CD1c-positive myeloid dendritic cell (primary cell): ENCODE data around the gene SVEP1.

Experiments
- DNase-seq: peaks from one replicate; pipeline ENCODE4 v3.0.0-alpha.2; 2016; ENCODE audit errors: extremely low spot score

Gene SVEP1

GRCh38 chr9:110526426-110526825, 53.1 kb downstream of the SVEP1 start:
- no peak for DNase-seq

- DNase-seq: no peak
Measured at GRCh38 chr9:110521206-110521605, 58.3 kb downstream of the SVEP1 start.

GRCh38 chr9:110520120-110520701, 59.3 kb downstream of the SVEP1 start:
- DNase-seq: no peak

DNA sequence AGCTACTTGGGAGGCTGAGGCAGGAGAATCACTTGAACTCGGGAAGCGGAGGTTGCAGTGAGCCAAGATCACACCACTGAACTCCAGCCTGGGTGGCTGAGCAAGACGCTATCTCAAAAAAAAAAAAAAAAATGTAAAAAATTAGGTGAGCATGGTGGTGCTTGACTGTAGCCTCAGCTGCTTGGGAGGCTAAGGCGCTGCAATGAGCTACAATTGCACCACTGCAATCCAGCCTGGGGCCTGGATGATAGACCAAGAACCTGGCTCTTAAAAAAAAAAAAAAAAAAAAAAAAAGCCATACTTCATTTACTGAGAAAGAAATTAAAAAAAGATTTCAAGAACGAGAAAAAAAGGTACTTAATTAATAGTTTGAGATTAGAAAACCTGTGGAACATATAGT, 62.1 kb downstream of the SVEP1 start:
- DNase-seq: no peak

DNA sequence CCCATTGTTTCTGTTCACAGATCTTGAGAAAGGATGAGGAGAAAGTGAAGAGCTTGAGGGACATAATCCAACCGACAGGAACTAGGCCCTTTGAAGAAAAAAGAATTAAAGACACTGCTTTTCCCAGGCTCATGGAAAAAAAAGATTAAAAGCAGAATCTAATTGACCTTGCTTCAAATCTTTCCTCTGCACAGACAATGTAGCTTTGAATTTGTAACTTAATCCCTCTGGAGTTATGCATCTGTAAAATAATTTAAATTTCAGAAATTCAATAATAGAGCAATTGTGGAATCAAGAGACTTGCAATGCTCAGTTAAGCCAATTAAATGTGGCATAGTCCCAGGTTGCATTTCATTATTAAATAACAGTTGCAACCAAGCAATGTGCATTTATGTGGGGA, 64.6 kb downstream of the SVEP1 start:
- no peak for DNase-seq

GRCh38 chr9:110512817-110513216, 66.7 kb downstream of the SVEP1 start:
- no peak for DNase-seq

DNA sequence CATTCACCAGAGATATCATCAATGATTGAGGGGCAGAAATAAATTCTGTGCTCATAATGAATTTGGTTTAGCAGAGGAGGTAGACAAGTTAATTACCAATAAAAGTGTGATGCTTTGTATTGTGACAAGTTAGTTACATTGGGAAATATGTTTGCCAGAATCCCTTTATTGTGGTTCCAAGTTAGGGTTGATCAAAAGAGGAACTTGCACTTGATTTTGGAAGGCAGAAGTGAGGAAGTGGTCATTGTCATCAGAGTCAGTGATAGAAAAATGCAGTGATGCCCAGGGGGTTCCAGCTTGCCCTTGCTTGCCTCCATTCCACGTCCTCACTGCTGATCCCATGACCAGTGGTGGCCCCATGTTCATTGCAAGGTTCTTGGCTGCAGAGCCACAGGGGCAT, 69.7 kb downstream of the SVEP1 start:
- peak; percentile 22 for DNase-seq

DNA sequence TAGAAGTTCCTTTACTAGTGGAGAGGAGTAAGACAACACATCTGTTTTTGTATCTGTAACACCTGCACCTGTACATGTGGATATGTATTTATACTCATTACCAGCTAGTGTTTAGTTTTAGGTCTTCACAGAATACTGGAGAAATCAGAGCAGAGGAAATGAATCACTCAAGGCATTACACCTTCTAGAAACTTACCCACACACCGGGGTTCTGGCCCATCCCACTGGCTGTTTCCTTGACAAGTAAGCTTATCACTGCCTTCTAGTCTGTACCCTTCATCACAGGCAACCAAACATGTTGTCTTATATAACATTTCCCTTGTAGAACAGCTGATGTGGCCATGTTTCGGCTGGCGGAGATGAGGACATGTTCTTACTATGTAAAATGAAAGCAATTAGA, 76.7 kb downstream of the SVEP1 start:
- no peak for DNase-seq

GRCh38 chr9:110499608-110500007, 79.9 kb downstream of the SVEP1 start:
- DNase-seq: no peak

GRCh38 chr9:110487196-110487595, 92.3 kb downstream of the SVEP1 start:
- no peak for DNase-seq

- DNase-seq: no peak
Measured at GRCh38 chr9:110486218-110486617, 93.3 kb downstream of the SVEP1 start.

DNA sequence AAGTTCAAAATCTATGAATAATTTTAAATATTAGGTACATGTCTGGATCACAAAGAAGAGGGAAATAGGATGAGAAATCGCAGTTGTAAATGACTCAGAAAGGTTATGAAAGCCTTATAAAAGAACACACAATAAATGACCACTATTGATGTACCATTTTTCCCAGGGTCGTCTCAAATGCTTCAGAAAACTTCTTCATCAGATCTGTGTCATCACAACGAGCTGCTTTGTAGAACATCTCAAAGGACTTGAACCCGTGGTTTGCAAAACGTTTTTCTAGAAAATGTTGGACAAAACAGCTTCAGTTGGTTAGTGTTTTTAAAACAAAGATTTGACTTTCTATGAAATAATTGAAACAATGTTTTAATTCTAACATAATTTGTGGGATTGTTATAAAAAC, 100.1 kb downstream of the SVEP1 start:
- no peak for DNase-seq

GRCh38 chr9:110476251-110476650, 103.3 kb downstream of the SVEP1 start:
- no peak for DNase-seq

GRCh38 chr9:110472111-110472510, 107.4 kb downstream of the SVEP1 start:
- DNase-seq: no peak

DNA sequence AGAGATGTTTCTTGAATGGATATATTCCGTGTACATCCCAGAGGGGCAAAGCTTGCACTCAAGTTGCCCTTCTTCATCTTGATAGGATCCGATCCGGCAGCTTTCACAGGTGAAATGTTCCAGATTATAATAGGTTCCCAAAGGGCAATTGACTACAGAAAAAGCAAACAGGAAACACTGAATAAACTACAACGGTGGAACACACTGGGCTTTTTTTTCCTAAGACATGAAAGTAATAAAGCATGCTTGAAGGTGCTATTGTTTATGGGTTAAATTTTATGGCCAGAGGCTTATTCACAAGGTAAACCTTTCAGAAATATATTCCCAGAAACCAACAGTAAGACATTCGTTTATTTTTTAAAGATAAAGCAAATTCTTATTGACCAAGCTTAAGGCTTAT, 110.6 kb downstream of the SVEP1 start:
- DNase-seq: no peak

- no peak for DNase-seq
Measured at GRCh38 chr9:110465190-110465589, 114.4 kb downstream of the SVEP1 start.

- DNase-seq: no peak
Measured at GRCh38 chr9:110464321-110464720, 115.2 kb downstream of the SVEP1 start.

GRCh38 chr9:110463499-110463898, 116.0 kb downstream of the SVEP1 start:
- DNase-seq: no peak

GRCh38 chr9:110457245-110457644, 122.3 kb downstream of the SVEP1 start:
- no peak for DNase-seq

- no peak for DNase-seq
Measured at GRCh38 chr9:110456681-110457080, 122.9 kb downstream of the SVEP1 start.

GRCh38 chr9:110455860-110456259, 123.7 kb downstream of the SVEP1 start:
- DNase-seq: no peak

- peak; percentile 7 for DNase-seq
Measured at GRCh38 chr9:110452227-110452801, 127.2 kb downstream of the SVEP1 start.

DNA sequence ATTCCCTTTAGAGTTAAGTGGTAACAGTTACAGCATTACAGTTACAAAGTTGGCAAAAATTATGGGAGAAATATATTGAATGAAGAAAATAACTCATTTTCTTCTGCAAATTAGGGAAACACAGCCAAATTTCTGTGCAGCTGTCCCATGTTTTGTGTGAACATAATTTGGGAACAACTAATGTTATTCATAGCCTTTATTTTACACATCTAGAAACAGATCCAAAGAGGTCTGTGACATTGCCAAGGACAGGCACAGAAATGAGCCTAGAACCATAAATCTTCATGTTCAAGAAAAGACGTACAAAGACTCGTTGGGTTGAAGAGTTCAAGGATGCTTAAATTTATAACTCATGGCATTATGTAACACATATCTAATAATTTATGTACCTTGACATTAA, 127.8 kb downstream of the SVEP1 start:
- DNase-seq: no peak

GRCh38 chr9:110447476-110447875, 132.1 kb downstream of the SVEP1 start:
- peak; percentile 13 for DNase-seq
